ENCODE data around the gene HEATR1. TPM values are rescaled to one million over a fixed set of nuclear protein-coding genes. Genes with fewer than 3 reads are reported as not detected.
"Not testable (repeated sequence)": the region's sequence is repeated elsewhere in the genome, so short reads cannot be mapped to it uniquely, and the experiment has no call there.

The HEATR1 gene
- total RNA-seq, 1 donor from 2014 or later = 23.6 TPM

DNA sequence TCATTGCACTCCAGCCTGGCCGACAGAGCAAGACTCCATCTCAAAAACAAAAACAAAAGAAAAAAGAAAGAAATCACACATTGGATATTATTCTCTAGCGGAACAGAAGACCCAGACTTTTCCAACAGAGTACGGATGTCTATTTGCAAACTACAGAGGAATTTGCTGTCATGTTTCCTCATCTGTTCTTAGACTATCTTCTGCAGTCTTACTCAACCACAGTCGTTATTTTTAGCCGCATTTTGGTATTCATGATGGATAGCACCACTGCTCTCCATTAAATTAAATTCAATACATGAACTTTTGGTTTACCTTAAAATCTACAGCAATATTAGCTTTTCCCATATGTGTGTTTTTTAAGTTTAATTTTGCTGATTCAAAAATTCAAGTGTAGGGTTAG is 14.2 kb upstream of the HEATR1 start:
- no peak overlapping the region for H3K4me3 ChIP-seq

DNA sequence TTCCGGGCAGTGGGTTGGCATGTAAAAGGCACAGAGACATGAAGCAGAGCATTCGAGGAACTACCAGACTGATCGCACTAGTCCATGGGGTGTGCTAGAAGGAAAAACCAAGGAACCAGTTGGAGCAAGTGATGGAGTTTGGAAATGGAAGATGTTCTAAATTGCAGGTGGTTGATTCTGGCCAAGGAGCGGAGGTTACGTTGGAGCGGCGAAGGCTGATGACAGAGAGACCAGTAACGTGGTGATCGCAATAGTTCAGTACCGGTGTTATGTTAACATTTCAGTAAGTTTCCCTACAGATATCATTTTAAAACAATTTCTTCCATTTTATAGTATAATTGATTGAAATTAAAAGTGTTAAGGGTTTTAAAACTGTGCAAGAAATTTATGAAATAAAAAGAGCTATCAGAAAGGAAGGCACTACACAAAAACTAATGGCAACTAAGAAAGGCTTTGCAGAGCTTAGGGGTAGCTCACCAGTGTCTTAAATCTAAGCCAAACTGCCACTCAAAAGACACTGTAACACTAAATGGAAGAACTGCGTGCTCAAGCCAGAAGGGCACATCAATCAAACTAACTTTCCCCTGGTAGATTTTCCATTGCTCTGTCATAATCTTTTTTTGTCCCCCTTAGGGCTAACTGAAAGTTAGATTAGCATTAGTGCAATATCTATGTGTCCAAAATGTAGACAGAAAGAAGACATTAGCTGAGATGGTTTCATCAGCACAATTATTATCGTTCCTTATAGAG is 11.3 kb upstream of the HEATR1 start:
- Histone ChIP-seq H3K36me3 (no peaks in the 10 kb centered on the region), H3K27ac (no peak overlapping the region), H3K4me3 (no peak overlapping the region), H3K27me3 (peaks cover 15% of the 10 kb centered on the region), H3K4me1 (no peaks in the 10 kb centered on the region), H3K9me3 (no peaks in the 10 kb centered on the region)
- intact Hi-C loops (cut with DNase I) = no loop called here
- DNase-seq = no peak
- no peak for ATAC-seq
- TF ChIP-seq, protein P1, sequence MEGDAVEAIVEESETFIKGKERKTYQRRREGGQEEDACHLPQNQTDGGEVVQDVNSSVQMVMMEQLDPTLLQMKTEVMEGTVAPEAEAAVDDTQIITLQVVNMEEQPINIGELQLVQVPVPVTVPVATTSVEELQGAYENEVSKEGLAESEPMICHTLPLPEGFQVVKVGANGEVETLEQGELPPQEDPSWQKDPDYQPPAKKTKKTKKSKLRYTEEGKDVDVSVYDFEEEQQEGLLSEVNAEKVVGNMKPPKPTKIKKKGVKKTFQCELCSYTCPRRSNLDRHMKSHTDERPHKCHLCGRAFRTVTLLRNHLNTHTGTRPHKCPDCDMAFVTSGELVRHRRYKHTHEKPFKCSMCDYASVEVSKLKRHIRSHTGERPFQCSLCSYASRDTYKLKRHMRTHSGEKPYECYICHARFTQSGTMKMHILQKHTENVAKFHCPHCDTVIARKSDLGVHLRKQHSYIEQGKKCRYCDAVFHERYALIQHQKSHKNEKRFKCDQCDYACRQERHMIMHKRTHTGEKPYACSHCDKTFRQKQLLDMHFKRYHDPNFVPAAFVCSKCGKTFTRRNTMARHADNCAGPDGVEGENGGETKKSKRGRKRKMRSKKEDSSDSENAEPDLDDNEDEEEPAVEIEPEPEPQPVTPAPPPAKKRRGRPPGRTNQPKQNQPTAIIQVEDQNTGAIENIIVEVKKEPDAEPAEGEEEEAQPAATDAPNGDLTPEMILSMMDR (IDR thresholded peaks at IDR 0.05) = no peak

More for the DNA sequence above, 14.2 kb upstream of the HEATR1 start:
- H3K9me3 ChIP-seq = no peaks in the 10 kb centered on the region
- no peak for DNase-seq
- H3K27me3 ChIP-seq = peaks cover 3% of the 10 kb centered on the region
- TF ChIP-seq, protein P1 (IDR thresholded peaks at IDR 0.05) = no peak
- H3K27ac ChIP-seq = no peak overlapping the region
- intact Hi-C loops (cut with DNase I) = no loop called here
- H3K4me1 ChIP-seq = no peaks in the 10 kb centered on the region
- H3K36me3 ChIP-seq = no peaks in the 10 kb centered on the region
- ATAC-seq = no peak

DNA sequence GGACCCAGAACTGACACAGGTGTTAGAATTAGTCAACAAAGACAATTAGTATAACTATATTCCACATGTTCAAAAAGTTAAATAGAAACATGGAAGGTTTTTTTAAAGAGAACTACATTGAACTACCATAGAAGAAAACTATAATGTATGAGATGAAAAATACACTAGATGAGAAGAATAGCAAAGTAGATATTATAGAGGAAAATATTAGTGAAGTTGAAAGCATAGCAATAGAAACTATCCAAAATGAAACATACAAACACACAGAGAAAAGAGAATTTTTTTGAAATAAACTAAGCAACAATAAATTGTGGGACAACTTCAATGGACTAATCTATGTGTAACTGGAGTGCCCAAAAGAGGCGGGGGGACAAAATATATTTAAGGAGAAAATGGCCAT is 8.0 kb upstream of the HEATR1 start:
- no peak overlapping the region for H3K4me3 ChIP-seq
- ATAC-seq (no peak), DNase-seq (no peak)
- TF ChIP-seq, protein P1 (IDR thresholded peaks at IDR 0.05) = no peak
- peaks cover 22% of the 10 kb centered on the region for H3K27me3 ChIP-seq
- H3K36me3 ChIP-seq = no peaks in the 10 kb centered on the region
- intact Hi-C loops (cut with DNase I) = no loop called here
- H3K4me1 ChIP-seq = no peaks in the 10 kb centered on the region
- no peaks in the 10 kb centered on the region for H3K9me3 ChIP-seq
- H3K27ac ChIP-seq = no peak overlapping the region

DNA sequence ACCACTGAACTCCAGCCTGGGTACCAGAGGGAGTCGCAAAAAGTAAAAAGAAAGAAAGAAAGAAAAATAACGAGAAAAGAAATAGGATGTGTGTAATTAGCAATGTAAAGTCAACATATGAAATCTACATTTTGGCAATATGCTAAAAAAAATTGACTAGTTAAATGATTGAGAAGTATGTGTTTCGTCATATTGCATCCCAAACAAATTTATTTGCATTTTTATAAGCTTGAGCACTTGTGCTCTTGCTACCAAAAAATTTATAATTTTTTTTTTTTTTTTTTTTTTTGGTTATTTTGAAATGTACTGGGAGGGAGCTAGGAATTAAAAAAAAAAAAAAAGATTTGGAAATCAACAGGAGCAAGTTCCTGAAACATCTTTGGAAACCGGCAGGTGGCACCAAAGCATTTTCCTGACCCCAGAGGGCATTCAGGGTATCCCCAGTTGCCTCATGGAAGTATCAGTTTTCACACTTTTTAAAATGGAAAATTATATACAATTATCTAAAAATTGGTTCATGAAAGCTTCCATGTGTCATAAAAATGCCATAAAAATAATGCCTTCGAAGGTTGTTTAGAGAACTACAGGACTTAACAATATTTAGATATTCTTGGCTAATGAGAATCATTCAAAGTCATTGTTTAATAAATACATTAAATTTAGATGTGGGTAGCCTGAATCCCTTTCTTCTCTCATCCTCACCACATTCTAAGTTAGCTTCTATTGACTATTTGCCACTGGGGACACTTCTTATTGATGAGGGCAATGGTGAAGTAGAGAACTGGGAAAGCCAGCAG is 4.8 kb upstream of the HEATR1 start:
- DNase-seq (no peak), ATAC-seq (no peak)
- Histone ChIP-seq H3K27ac (no peak overlapping the region), H3K9me3 (no peaks in the 10 kb centered on the region), H3K36me3 (no peaks in the 10 kb centered on the region), H3K4me1 (no peaks in the 10 kb centered on the region), H3K4me3 (no peak overlapping the region), H3K27me3 (peaks cover 22% of the 10 kb centered on the region)
- TF ChIP-seq, protein P1 (IDR thresholded peaks at IDR 0.05) = peak; percentile 57
- intact Hi-C loops (cut with DNase I) = no loop called here

DNA sequence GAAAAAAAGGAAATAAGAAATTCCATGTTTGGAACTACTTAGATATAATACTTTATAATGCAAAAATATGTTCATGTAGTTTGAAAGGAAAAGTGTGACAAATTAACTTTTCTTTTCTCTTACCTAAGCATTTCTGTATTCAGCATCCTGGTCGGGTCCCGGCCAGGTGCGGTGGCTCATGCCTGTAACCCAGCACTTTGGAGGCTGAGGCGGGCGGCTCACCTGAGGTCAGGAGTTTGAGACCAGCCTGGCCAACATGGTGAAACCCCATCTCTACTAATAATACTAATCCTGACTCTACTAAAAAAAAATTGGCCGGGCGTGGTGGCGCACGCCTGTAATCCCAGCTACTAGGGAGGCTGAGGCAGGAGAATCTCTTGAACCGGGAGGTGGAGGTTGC is 3.3 kb upstream of the HEATR1 start:
- H3K27ac ChIP-seq; intact Hi-C loops (cut with DNase I); H3K36me3 ChIP-seq; H3K9me3 ChIP-seq; H3K4me3 ChIP-seq; ATAC-seq; DNase-seq; H3K4me1 ChIP-seq: not testable (repeated sequence)
- peaks cover 16% of the 10 kb centered on the region for H3K27me3 ChIP-seq

Data from upper lobe of right lung (tissue), 1 donor.